ENCODE data around the gene PPM1H.

PPM1H gene

DNA sequence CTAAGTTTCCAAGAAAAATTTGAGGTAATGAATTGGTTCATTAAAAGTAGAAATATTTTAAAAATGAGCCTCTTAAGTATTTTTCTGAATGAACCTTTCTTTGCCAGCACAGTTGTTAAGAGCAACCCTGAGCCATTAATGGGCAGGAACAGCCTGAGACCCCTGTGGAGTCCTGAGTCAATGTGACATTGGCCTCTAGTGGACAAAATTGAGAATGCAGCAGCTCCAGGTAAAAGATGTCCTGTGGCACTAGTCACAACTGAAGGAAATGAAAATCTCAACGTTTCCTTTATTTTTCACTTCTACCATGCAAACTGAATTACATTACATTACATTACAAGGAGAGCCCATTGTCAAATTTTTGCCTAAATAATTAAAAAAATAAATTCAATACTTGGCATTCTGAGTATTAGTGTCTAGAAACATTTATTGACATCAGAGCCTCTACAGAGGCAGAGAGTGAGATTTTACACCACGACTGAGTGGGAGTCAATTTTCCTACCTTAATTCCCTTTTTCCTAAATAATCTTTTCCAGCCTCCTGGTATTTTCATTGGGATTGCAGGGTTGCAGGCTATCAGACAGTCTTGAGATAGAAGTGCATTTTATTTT is 135.7 kb downstream of the PPM1H start:
- peak; percentile 29 for DNase-seq (ENCODE audit: low read depth)

DNA sequence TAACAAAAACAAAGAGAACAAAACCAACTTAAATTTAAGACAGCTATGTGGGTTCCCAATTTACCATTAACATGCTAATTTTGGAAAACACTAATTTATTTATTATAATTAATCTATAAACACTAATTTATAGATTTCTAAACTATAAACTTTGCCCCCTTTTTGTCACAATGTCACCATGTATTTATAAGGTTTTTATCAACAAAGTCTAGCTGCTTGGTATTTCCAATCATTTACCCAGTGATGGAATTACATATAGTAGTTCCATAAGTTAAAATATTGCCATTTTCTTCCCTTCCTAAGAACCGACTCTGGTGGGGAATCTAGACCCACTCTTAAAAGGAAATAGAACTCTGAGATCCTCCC is 140.7 kb downstream of the PPM1H start:
- no peak for DNase-seq (ENCODE audit: low read depth)

DNA sequence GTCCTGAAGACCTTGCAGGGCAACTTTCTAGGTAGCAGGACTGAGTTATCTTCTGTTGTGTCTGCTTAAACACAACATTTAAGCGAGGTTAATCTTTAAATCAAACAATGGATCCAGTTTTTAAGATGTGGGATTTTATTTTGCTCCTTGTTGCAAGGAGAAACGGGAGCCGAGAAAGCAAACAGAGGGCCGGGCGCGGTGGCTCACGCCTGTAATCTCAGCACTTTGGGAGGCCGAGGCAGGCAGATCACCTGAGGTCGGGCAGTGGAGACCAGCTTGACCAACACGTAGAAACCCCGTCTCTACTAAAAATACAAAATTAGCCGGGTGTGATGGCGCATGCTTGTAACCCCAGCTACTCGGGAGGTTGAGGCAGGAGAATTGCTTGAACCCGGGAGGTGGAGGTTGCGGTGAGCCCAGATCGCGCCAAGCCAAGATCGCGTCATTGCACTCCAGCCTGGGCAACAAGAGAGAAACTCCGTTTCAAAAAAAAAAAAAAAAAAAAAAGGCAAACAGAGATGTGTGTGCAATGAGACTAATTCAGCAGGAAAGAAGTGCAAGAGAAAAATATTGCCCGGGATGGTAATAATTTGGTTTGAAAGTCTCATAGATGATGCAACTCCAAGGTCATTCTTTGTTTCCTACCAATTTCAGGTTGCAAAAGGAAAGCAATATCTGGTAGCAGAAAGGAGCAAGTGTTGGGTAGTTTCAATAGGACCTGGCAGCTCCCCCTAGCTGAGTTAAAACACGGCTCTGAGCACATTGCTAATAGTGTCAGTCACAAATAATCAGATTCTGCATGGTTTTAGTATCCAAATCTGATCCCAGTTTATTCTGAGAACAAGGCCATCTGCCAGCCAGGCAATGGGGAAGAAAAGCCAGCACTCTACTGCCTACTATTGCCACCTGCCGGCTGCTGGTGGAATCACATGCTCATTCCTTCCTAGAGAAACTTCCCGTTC is 141.4 kb downstream of the PPM1H start:
- peak; percentile 75 for DNase-seq (ENCODE audit: low read depth)

DNA sequence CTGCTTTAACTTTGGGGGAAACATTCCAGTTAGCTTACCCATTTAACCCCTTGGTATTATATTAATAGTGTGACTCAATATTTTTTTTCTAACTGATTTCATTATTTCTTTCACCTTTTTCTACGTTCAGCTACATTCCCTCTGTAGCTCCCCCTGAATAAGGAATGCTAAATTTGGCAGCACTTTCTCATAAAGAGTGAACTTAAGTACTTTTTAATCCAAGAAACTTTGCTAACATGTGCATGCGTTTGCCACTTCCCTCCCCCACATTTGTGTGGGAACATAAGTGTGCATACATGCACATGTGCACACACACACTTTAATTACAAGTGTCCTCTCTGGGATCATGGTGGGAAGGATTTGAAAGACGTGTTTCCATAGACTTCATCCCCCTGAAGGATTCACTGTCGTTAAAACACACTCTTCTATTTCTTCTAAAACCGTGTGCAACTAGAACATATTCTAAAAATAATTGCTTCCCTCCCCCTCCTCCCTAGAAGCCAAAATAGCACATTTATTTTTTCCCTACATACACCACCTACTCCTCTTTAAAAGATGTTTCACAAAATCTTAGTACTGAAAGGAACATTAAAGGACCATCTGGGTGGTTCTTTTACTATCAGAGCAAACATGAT is 142.6 kb downstream of the PPM1H start:
- no peak for DNase-seq (ENCODE audit: low read depth)

DNA sequence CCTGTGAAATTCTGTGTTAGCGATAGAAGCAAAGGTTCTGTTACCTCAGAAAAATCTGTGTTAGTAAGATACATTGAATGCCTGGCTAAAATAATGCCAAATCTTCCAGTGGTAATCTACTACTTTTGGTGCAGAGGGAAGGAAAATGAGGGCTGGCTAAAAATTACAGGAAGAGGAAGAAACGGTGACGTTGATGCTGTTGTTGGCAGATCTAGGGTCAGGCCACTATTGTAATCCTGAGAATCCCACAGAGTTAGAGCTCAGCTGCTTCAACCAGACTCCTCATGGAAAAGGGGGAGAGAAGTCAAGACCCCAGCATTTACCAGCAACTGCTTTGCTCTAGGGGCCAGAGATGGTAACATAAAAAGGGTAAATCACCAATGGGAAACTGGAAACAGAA is 145.1 kb downstream of the PPM1H start:
- DNase-seq (ENCODE audit: low read depth) = no peak

DNA sequence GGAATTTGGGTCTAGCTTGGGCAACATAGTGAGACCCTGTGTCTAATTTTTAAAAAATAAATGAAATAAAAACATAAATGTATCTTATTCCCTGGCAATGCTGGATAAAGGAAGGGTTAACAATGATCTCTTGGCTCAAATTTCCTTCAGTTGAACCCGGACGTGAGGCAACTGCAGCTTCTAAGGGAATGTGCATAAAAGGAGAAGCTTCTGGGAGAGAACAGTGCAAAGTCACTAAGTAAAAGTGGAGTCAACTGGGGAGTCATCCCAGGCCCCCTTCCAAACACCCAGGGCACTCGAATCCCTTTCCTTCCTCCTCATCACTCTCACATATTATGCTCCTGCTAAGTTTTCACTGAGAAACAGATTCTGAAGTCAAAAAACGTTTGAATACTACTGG is 147.3 kb downstream of the PPM1H start:
- no peak for DNase-seq (ENCODE audit: low read depth)

DNA sequence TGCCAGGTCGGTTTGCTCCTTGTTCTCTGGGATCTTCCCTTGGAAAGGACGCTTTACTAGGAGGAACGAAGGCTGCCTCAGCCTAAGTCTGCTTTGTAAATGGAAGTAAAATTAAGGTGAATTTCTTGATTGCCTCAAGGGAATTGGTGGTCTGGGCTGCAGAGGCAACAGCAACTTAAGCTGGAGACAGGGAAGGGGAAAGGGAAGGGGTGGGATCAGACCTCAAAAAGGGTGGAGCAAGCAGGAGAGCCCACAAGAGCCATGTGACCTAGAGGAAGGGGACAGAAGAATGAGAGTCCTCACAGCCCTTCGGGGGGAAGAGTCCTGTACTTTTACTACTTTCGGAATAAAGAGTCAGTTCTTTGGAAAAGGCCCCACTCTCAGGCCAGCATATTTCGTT is 147.9 kb downstream of the PPM1H start:
- DNase-seq (ENCODE audit: low read depth) = no peak

DNA sequence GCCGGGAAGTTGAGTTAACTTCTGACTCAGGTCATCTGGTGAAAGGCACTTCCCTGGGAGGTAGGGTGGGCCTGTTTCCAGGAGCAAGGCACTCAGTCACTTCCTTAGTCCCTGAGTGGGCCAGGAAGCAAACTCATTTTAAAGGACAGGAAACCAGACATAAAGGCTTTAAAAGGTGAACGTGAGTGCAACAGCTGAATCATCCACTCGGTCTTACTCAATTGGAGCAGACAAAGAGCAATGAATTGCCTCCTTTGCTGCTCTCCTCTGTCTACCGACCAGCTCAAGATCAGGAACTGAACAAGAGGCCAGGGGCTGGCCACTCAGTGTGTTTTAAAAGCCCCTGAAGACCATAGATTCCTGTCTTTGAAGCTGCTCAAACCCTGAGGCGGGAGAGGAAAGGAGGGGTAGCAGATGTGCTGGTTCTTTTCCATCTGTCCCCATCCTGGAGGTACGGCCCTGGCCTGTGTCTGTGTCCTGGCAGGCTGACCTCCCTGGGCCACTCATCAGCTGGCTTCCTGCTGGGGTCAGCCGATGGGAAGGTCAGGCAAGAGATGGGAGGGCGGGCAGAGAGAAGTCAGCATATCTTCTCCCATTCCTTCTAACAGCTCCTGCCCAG is 148.9 kb downstream of the PPM1H start:
- DNase-seq (ENCODE audit: low read depth) = peak; percentile 97

DNA sequence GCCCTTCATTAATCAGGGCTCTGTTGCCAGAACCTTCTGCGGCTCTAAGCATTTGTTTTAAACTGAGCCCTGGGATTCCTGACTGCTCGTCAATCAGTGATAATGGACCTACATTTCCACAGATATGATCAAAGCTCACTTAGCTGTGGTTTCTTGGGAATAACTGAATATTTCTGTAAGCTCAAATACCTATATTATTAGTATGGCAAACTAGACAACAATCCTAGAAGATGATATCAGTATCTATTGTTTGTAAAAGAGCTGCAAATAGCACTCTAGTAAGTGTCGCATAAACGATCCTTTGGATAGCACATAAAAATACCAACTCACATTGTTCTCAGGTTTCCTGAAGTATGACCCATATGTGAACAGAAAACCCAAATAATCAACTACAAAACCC is 150.4 kb downstream of the PPM1H start:
- DNase-seq (ENCODE audit: low read depth) = no peak

DNA sequence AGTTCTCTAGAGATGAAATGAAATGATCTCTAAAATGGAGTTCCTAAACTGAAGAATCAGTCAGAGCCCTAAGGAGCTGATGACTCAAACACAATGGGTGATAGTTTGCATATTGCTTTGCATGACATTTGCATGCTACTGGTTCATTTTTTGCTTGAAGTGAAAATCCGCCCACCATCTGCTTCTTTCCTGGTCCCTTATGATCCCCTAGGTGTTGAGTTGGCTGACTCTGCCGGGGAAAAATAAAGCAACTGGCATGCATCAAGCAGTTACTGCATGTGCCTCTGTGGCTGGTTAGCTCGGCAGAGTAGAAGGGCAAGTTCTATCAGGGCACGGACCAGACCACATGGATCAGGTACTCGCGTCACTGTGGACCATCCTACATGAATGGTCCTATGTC is 151.1 kb downstream of the PPM1H start:
- DNase-seq (ENCODE audit: low read depth) = no peak

DNA sequence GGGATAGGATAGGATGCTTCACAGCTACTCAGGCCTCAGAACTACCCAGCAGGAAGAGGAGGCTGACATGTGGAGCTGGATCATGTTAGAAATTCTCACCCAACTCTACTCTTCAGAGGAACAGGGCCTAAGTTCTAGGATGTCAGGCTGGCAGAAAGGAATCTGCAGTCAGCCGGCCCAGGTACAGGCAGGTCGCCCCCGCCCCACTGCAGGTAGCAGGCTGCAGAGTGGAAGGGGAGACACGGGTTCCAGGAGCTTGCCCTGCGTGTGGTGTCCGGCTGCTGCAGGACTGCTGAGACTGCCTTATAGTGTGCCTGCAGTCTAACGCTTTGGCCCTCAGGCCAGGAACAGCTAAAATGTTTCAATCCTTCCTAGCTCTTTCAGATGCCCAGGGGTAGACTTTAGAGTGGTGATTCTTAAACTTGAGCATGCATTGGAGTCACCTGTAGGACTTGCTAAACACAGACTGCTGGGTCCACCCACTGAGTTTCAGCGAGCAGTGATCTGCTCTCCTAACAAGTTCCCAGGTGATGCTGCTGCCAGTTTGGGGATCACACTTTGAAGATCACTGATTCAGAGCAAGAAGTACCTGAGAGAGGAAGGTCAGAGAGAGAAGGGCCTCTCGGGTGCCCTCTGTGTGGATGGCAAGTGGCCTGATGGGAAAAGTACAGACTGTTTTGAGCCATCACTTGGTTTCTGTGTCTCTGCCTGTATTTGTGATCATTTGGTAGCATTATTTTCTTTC is 153.6 kb downstream of the PPM1H start:
- no peak for DNase-seq (ENCODE audit: low read depth)

DNA sequence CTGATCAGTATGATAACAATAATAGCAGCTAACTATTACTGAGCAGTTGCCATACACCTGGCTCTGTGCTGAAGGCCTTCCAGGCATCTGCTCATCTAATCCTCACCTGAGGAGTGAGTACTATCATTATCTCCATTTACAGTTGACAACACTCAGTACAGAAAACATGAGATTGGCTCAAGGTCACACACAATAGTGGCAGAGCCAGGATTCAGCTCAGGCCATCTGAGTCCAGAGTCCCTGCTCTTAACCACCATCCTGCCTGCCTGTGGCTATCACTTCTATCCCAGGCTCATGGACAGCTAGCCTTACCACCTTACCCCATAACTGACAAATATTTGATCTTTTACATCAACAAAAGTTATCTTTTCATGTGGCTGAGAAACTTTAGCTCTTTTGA is 155.5 kb downstream of the PPM1H start:
- DNase-seq (ENCODE audit: low read depth) = no peak

DNA sequence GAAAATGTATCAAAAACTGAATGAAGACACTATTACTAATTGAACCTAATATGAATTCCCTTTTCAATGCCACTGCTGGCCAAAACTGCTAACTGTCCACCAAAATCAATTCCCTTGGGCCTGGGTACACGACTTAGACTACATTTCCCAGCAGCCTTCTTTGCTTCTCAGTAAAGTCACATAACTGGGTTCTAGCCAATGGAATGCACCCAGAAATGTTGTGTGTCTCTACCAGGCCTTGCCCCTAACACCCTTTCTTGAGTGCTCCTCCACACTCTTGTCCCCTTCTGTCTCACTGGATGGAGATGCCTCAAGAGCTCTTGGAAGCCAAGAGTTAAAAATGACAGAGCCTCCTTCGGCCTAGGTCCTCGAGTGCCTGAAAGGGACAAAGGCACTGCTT is 156.8 kb downstream of the PPM1H start:
- no peak for DNase-seq (ENCODE audit: low read depth)

DNA sequence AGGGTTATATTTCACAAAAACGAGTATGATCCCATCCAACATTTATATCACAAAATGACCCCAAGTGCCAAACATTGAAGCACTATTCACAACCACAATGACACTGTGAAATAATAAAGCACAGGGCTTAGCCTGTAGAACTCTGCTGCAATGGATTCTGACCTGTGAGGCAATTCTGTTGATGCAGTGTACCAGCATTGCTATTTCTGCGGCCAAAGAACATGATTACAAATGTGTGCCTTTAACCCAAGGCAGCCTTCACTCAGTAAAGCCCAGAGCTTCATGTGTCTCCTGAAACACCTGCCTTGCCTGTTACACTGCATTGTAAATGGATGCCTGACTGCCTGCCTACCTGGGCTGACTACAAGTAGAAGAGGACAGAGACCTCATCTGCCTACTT is 158.0 kb downstream of the PPM1H start:
- no peak for DNase-seq (ENCODE audit: low read depth)

DNA sequence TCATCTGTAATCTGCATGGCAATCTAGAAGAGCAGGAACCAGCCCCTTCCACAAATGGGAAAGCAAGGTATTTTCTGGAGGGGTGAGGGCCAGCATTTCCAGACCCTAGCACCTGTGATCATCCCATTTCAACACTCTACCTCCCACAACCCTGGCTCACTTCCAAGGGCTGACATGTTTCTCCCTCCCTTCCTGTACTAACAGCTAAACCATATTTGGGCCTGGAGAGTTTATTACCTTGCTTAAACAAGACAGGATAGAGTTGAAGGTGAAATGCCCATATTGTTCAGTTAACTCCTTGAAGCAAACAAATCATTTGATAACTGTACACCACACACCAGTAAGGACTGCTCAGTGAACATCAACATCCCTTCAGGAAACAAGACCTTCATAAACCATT is 158.4 kb downstream of the PPM1H start:
- DNase-seq (ENCODE audit: low read depth) = no peak

DNA sequence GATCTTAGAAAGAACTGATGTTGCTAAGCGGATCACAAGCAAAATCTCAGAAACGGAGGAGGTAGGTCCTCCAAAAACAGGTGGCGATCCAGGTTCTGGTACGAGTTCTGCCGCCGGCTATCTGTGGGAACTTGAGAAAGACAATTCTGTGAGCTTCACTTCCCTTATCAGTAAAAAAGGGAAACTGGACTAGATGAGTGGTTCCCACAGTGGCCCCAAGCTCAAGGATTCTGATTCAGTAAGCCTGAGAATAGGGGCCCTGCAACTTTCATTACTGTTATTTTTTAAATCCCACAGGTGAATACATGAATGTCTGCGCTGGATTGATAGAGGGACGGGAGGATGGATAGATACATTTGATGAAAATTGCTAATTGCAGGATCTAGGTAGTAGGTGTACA is 160.2 kb downstream of the PPM1H start:
- DNase-seq (ENCODE audit: low read depth) = no peak

DNA sequence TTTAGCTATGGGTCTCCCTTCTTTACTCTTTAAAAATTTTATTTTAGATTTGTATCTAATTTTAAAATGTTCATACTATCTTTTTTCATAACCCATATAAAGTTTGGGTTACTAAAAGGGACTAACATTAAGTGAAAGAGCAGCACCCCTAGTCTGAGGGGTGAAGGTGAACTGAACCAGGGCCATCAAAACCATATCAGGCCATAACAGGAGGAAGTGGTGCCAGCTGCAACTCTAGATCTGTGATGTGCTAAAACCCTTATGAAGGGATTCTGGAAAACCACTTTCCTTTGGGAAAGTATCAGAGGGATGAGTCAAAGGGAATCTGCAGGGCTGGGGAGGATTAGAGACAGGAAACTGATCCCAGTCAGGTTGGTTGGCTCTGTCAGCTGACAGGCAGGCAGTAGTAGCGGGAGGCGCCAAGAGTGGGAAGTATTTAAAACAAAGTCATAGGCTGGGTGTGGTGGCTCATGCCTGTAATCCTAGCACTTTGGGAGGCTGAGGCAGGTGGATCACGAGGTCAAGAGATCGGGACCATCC is 162.5 kb downstream of the PPM1H start:
- DNase-seq (ENCODE audit: low read depth) = peak; percentile 29

DNA sequence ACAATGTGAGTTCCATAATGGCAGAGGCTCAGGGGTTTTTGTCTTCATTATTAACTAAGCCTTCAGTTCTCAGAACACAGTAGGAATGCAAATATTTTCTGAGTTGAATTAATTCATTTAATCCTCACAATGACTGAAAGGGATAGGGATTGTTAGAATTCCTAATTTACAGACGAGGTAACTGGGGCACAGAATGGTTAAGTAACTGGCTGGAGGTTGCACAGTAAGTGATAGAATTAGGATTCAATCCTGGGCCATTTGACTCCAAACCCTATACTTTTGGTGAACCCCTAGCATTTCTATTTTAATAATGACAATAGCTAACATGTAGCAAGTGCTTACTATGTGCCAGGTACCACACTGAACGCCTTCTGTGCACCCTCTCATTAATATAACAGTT is 163.1 kb downstream of the PPM1H start:
- DNase-seq (ENCODE audit: low read depth) = no peak

DNA sequence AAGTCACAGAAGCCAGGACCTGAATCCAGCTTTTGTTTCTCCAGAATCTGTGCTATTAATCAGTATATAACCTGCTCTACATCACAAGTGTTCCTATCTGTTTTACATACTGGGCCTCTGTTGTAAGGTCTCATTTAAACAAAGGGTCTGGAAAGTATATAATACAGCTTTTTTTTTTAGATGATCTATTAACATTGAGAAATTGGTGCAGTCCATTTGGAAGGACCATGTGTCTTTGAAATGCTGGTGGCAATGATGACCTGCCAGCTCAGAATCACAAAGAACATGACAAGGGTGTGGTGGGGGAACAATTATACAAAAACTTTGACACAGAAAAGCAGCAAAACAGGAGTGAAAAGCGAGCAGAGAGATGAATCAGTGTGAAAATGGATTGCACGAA is 164.6 kb downstream of the PPM1H start:
- no peak for DNase-seq (ENCODE audit: low read depth)

DNA sequence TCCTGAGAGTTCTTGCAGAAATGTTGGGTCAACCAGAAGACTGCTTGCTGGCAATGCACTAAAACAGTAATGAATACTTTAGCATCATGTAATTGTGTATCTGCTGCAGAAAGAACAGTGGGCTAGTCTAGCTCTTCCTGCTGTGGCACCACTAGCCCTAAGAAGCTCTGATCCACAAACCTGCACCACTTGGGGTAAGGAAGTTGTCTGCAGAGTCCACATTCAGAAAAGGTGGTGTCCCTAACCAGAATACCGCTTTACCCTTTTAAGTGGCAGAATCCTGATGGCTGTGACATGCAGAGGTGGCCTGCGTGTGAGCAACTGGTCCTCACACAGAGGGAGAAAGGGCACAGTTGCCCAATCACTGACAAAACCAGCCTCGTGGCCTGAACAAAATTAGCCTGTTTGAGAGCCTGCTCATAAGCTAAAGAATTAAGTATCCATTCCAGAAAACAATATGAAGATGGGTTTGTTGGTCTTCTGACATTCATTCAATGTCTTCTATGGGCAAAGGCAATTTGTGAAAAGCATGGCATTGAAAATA is 165.8 kb downstream of the PPM1H start:
- no peak for DNase-seq (ENCODE audit: low read depth)

DNA sequence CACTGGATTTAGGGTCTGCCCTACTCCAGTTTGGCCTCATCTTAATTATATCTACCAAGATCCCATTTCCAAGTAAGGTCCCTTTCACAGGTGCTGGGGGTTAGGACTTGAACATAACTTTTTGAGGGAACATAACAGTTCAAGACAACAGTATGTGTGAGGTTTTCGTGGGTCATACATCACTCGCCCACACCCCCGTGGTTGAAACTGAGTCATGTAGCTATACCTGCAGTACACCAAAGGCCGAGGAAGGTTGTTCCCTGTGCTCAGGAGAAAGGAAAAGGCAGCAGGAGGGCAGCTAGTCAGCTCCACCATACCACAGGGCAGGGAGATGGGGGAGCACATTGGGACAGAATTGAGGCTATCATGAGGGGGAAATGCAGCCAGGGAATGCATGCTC is 167.0 kb downstream of the PPM1H start:
- DNase-seq (ENCODE audit: low read depth) = no peak

DNA sequence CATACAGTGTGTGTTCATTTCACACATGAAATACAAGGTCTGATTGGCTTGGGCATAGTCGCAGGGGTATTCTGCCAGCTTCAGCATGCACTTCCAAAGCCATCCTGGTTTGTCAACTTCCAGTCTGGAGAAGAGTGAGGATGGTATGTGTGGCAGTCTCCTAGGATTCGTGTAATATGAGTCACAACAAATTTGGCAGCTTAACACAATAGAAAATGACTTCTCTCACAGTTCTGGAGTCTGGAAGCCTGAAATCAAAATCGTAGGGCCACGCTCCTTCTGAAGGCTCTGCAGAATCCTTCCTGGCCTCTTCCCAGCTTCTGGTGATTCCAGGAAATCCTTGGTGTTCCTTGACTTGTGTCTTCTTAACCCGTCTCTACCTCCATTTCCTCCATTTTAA is 167.5 kb downstream of the PPM1H start:
- DNase-seq (ENCODE audit: low read depth) = peak; percentile 25
